ENCODE results near the gene COP1.

GRCh38 chr1:176195547-176195946 is 11.5 kb downstream of the COP1 start:
- TF ChIP-seq RAD21 (IDR thresholded peaks at IDR 0.05; ENCODE audit: low read depth) = no peak
- TF ChIP-seq POLR2A (IDR thresholded peaks at IDR 0.05; ENCODE audit: borderline replicate concordance, extremely low read depth, insufficient read depth, insufficient read length) = no peak
- no peak for TF ChIP-seq CEBPB (IDR thresholded peaks at IDR 0.05; ENCODE audit: low read depth)
- no peak for TF ChIP-seq POLR2AphosphoS5 (IDR thresholded peaks at IDR 0.05; ENCODE audit: low read depth, low read length)
- TF ChIP-seq FOSL1 (IDR thresholded peaks at IDR 0.05; ENCODE audit: low read depth) = no peak
- no peak for TF ChIP-seq EGR1 (IDR thresholded peaks at IDR 0.05; ENCODE audit: low read depth)
- no peak for TF ChIP-seq CTCF (IDR thresholded peaks at IDR 0.05 in 2 of 3, conservative IDR thresholded peaks at IDR 0.05 in 1 of 3; ENCODE audit: borderline replicate concordance in 1 of 3, insufficient read depth in 1 of 3, low read depth in 2 of 3, low read length in 2 of 3)
- no peak for TF ChIP-seq REST (IDR thresholded peaks at IDR 0.05; ENCODE audit: low read depth)
- TF ChIP-seq CBX3 (IDR thresholded peaks at IDR 0.05; ENCODE audit: low read depth) = no peak
- TF ChIP-seq EZH2phosphoT487 (IDR thresholded peaks at IDR 0.05; ENCODE audit: borderline replicate concordance) = no peak
- TF ChIP-seq MAX (IDR thresholded peaks at IDR 0.05) = no peak

All from HCT116 (cell line).